H9 (cell line): Measurements from ENCODE around the gene ST6GAL1. TPM values are rescaled to one million over a fixed set of nuclear protein-coding genes. Genes with fewer than 3 reads are reported as not detected.

Experiments
- DNase-seq: peaks from one replicate; pipeline ENCODE4 v3.0.0-alpha.2; 2017
- H2AFZ ChIP-seq: one replicate; pipeline ENCODE4 v1.6.1; 2013; ENCODE audit warnings: mild to moderate bottlenecking, low read length, control low read depth, moderate library complexity
- H2AK5ac ChIP-seq: 2 replicates; pipeline ENCODE4 v1.6.1; 2013; ENCODE audit warnings: low read length, control low read depth, mixed read lengths; ENCODE audit not compliant: insufficient read length
- H2BK120ac ChIP-seq: one replicate; pipeline ENCODE4 v1.6.1; 2013; ENCODE audit warnings: low read depth, mild to moderate bottlenecking, low read length, control low read depth, inconsistent platforms; ENCODE audit not compliant: poor library complexity, severe bottlenecking
- H2BK12ac ChIP-seq: 2 replicates; pipeline ENCODE4 v1.6.1; 2013; ENCODE audit warnings: low read length, control low read depth, mixed read lengths, low read depth; ENCODE audit not compliant: insufficient read length
- H2BK15ac ChIP-seq: 2 replicates; pipeline ENCODE4 v1.6.1; 2013; ENCODE audit warnings: low read depth, low read length, control low read depth
- H2BK20ac ChIP-seq: one replicate; pipeline ENCODE4 v1.6.1; 2013; ENCODE audit warnings: low read depth, mild to moderate bottlenecking, low read length, control low read depth, inconsistent platforms; ENCODE audit not compliant: poor library complexity, severe bottlenecking
- H2BK5ac ChIP-seq: 2 replicates; pipeline ENCODE4 v1.6.1; 2013; ENCODE audit warnings: low read length, control low read depth, mixed read lengths; ENCODE audit not compliant: insufficient read length
- H3K14ac ChIP-seq: 2 replicates; pipeline ENCODE4 v1.6.1; 2013; ENCODE audit warnings: low read length, control low read depth; ENCODE audit not compliant: insufficient read depth
- H3K18ac ChIP-seq: 2 replicates; pipeline ENCODE4 v1.6.1; 2013; ENCODE audit warnings: low read depth, mild to moderate bottlenecking, mixed read lengths, low read length, control low read depth; ENCODE audit not compliant: insufficient read length
- H3K23ac ChIP-seq: 2 replicates; pipeline ENCODE4 v1.6.1; 2013; ENCODE audit warnings: low read length, control low read depth, mixed read lengths, low read depth; ENCODE audit not compliant: insufficient read length
- H3K23me2 ChIP-seq: 2 replicates; pipeline ENCODE4 v1.6.1; 2013; ENCODE audit warnings: low read depth, mild to moderate bottlenecking, mixed read lengths, low read length, control low read depth; ENCODE audit not compliant: insufficient read length, poor library complexity, severe bottlenecking
- H3K27ac ChIP-seq: 2 replicates; pipeline ENCODE4 v1.5.1; 2013; ENCODE audit warnings: low read length, control low read depth, mixed read lengths, low read depth; ENCODE audit not compliant: insufficient read length
- H3K27me3 ChIP-seq: 2 replicates; pipeline ENCODE4 v1.6.1; 2013; ENCODE audit warnings: low read length, control low read depth, inconsistent platforms; ENCODE audit not compliant: insufficient read depth
- H3K4ac ChIP-seq: 2 replicates; pipeline ENCODE4 v1.6.1; 2013; ENCODE audit warnings: low read depth, mild to moderate bottlenecking, control low read depth, inconsistent platforms, low read length, moderate library complexity
- H3K4me1 ChIP-seq: 2 replicates; pipeline ENCODE4 v1.6.1; 2013; ENCODE audit warnings: low read length, control low read depth, inconsistent platforms; ENCODE audit not compliant: insufficient read depth
- H3K4me2 ChIP-seq: 2 replicates; pipeline ENCODE4 v1.6.1; 2013; ENCODE audit warnings: low read length, control low read depth, mixed read lengths; ENCODE audit not compliant: insufficient read length, insufficient read depth
- H3K56ac ChIP-seq: 2 replicates; pipeline ENCODE4 v1.6.1; 2013; ENCODE audit warnings: low read depth, mild to moderate bottlenecking, mixed read lengths, low read length, control low read depth; ENCODE audit not compliant: insufficient read length
- H3K79me1 ChIP-seq: 2 replicates; pipeline ENCODE4 v1.6.1; 2013; ENCODE audit warnings: low read depth, mild to moderate bottlenecking, moderate library complexity, low read length, control low read depth, inconsistent platforms; ENCODE audit not compliant: insufficient read depth, poor library complexity, severe bottlenecking
- H3K79me2 ChIP-seq: 2 replicates; pipeline ENCODE4 v1.6.1; 2013; ENCODE audit warnings: low read length, control low read depth, inconsistent platforms; ENCODE audit not compliant: insufficient read depth
- H3K9ac ChIP-seq: 2 replicates; pipeline ENCODE4 v1.6.1; 2013; ENCODE audit warnings: low read length, control low read depth, mixed read lengths; ENCODE audit not compliant: insufficient read length; ENCODE audit errors: extremely low read depth
- H3K9me3 ChIP-seq: one replicate; pipeline ENCODE4 v1.6.1; 2013; ENCODE audit warnings: low read depth, low read length, inconsistent platforms; ENCODE audit not compliant: control insufficient read depth
- H3T11ph ChIP-seq: one replicate; pipeline ENCODE4 v1.6.1; 2013; ENCODE audit warnings: mild to moderate bottlenecking, low read length, control low read depth, inconsistent platforms
- H4K20me1 ChIP-seq: one replicate; pipeline ENCODE4 v1.6.1; 2013; ENCODE audit not compliant: control insufficient read depth, insufficient read length, insufficient read depth
- H4K5ac ChIP-seq: 2 replicates; pipeline ENCODE4 v1.6.1; 2013; ENCODE audit warnings: low read depth, mild to moderate bottlenecking, mixed read lengths, low read length, control low read depth; ENCODE audit not compliant: insufficient read length
- H4K8ac ChIP-seq: replicated peaks from 2 replicates; pipeline ENCODE4 v1.6.1; 2013; ENCODE audit warnings: low read length, control low read depth, mixed read lengths, low read depth; ENCODE audit not compliant: insufficient read length
- H4K91ac ChIP-seq: 2 replicates; pipeline ENCODE4 v1.6.1; 2013; ENCODE audit warnings: low read depth, mild to moderate bottlenecking, moderate library complexity, mixed read lengths, low read length, control low read depth; ENCODE audit not compliant: insufficient read length
- H3K27ac Mint-ChIP-seq, 3 experiments: 2 replicates in 2 of 3; 3 replicates in 1 of 3; pipeline ENCODE4 v1.8.0; 2020 to 2021; ENCODE audit warnings: mixed read lengths in 3 of 3, mild to moderate bottlenecking in 1 of 3, moderate library complexity in 1 of 3
- H3K27me3 Mint-ChIP-seq: 2 replicates; pipeline ENCODE4 v1.8.0; 2021; ENCODE audit warnings: low read depth, mild to moderate bottlenecking, moderate library complexity, mixed read lengths
- H3K36me3 Mint-ChIP-seq, 3 experiments: 2 replicates in 2 of 3; 3 replicates in 1 of 3; pipeline ENCODE4 v1.8.0; 2020 to 2021; ENCODE audit warnings: low read depth in 3 of 3, mixed read lengths in 3 of 3; ENCODE audit not compliant: insufficient read depth in 1 of 3
- H3K4me1 Mint-ChIP-seq, 2 experiments: 2 replicates each; pipeline ENCODE4 v1.8.0; 2020; ENCODE audit warnings: mixed read lengths in 2 of 2
- H3K4me3 Mint-ChIP-seq, 2 experiments: 2 replicates in 1 of 2; 3 replicates in 1 of 2; pipeline ENCODE4 v1.8.0; 2020 to 2021; ENCODE audit warnings: mild to moderate bottlenecking in 2 of 2, mixed read lengths in 2 of 2, moderate library complexity in 1 of 2
- H3K9me3 Mint-ChIP-seq, 2 experiments: 2 replicates in 1 of 2; 3 replicates in 1 of 2; pipeline ENCODE4 v1.8.0; 2020; ENCODE audit warnings: mild to moderate bottlenecking in 2 of 2, mixed read lengths in 2 of 2, moderate library complexity in 1 of 2
- CTCF ChIP-seq: fragments of 200-600 bp; sonication (generic); conservative IDR thresholded peaks from 3 replicates; pipeline ENCODE4 v1.8.0; 2021; ENCODE audit warnings: antibody characterized with exemption, mild to moderate bottlenecking
- WGBS: extraction: QIAGEN DNeasy Blood & Tissue Kit; methylation state at CpG from one replicate; pipeline ENCODE4 v1.1.7; 2013; ENCODE audit warnings: missing lambda C conversion rate, low lambda C conversion rate, mixed read lengths; ENCODE audit not compliant: insufficient read length; ENCODE audit errors: extremely low coverage; 5-methylcytosine and 5-hydroxymethylcytosine counted together
- total RNA-seq: library from RNA; stranded (reverse); gene quantifications from 2 replicates; pipeline ENCODE4 v1.2.1, GENCODE V29; 2021

ST6GAL1 gene
- total RNA-seq, 1 experiment from 2014 or later: 139 TPM

DNA sequence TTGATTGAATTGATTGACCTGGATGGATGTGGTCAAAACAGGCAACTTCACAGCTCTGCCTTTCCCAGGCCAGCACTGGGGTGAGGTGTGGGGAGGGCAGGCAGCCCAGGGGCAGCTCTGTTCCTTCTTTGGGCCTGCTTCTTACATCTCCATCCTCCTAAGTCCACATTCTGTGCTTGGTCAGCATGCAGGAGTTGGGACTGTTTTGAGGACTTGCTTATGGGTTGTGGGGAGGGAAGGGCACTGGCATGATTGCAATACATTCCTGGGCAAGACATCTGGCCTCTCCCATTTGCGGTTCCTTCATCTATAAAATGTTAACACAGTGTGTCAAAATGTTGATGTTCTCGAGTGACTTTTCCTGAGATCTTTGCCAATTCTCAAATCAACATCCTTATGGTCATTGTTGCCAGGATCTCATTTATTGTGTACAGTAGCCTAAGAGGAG lies 84.1 kb downstream of the ST6GAL1 start:
- H4K20me1 ChIP-seq: no peaks in the 10 kb centered on the region
- H4K8ac ChIP-seq: no peak overlapping the region
- H3K14ac ChIP-seq: no peak overlapping the region
- H3K4ac ChIP-seq: no peak overlapping the region
- no peaks in the 10 kb centered on the region for H3K9me3 ChIP-seq
- no peak overlapping the region for H2BK15ac ChIP-seq
- no peak overlapping the region for H2AK5ac ChIP-seq
- no peak overlapping the region for H2BK5ac ChIP-seq
- no peaks in the 10 kb centered on the region for H3K23me2 ChIP-seq
- H2BK12ac ChIP-seq: no peak overlapping the region
- WGBS: no CpG with 5 or more reads among the region's 2 CpGs
- no peaks in the 10 kb centered on the region for H3K79me1 ChIP-seq
- no peak for DNase-seq
- no peaks in the 10 kb centered on the region for H3K9me3 Mint-ChIP-seq
- H3K27ac ChIP-seq: no peak overlapping the region
- H2AFZ ChIP-seq: no peak overlapping the region
- H4K5ac ChIP-seq: no peak overlapping the region
- H3K9ac ChIP-seq: no peak overlapping the region
- no peaks in the 10 kb centered on the region for H3K27me3 ChIP-seq
- H3K4me3 Mint-ChIP-seq: no peak overlapping the region
- H3K4me2 ChIP-seq: no peak overlapping the region
- H3K18ac ChIP-seq: no peak overlapping the region
- H3K56ac ChIP-seq: no peak overlapping the region
- H3K79me2 ChIP-seq: no peaks in the 10 kb centered on the region
- H3K36me3 Mint-ChIP-seq: peaks cover 25 to 68% (median 37%) of the 10 kb centered on the region in 3 experiments; a peak in 6 of 7 replicates
- no peaks in the 10 kb centered on the region for H3K27me3 Mint-ChIP-seq
- TF ChIP-seq CTCF: no peak
- H3T11ph ChIP-seq: no peak overlapping the region
- H2BK20ac ChIP-seq: no peak overlapping the region
- peaks cover 3 to 17% of the 10 kb centered on the region in 2 experiments; a peak in 3 of 4 replicates for H3K4me1 Mint-ChIP-seq
- no peak overlapping the region for H3K23ac ChIP-seq
- H4K91ac ChIP-seq: no peak overlapping the region
- no peaks in the 10 kb centered on the region for H3K4me1 ChIP-seq
- H3K27ac Mint-ChIP-seq: peak overlapping the region in 2 of 3 experiments; percentile 7 to 65; a peak in 3 of 7 replicates
- no peak overlapping the region for H2BK120ac ChIP-seq
